Hair follicle dermal papilla cell (primary cell): ENCODE results near the gene TOX2. TPM values are rescaled to one million over a fixed set of nuclear protein-coding genes. Genes with fewer than 3 reads are reported as not detected.

Source experiments
- small RNA-seq: library from RNA; depleted of rRNA; stranded (forward); fragments of <200 nt; gene quantifications from one replicate; pipeline ENCODE3, GENCODE V24; 2012
- total RNA-seq: library from RNA; depleted of rRNA; stranded (reverse); fragments of >200 nt; gene quantifications from 2 replicates; pipeline ENCODE4 v1.2.3, GENCODE V29; 2012

TOX2 gene, protein sequence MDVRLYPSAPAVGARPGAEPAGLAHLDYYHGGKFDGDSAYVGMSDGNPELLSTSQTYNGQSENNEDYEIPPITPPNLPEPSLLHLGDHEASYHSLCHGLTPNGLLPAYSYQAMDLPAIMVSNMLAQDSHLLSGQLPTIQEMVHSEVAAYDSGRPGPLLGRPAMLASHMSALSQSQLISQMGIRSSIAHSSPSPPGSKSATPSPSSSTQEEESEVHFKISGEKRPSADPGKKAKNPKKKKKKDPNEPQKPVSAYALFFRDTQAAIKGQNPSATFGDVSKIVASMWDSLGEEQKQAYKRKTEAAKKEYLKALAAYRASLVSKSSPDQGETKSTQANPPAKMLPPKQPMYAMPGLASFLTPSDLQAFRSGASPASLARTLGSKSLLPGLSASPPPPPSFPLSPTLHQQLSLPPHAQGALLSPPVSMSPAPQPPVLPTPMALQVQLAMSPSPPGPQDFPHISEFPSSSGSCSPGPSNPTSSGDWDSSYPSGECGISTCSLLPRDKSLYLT
- 1.3 and 1.5 TPM in 2 replicates for total RNA-seq

DNA sequence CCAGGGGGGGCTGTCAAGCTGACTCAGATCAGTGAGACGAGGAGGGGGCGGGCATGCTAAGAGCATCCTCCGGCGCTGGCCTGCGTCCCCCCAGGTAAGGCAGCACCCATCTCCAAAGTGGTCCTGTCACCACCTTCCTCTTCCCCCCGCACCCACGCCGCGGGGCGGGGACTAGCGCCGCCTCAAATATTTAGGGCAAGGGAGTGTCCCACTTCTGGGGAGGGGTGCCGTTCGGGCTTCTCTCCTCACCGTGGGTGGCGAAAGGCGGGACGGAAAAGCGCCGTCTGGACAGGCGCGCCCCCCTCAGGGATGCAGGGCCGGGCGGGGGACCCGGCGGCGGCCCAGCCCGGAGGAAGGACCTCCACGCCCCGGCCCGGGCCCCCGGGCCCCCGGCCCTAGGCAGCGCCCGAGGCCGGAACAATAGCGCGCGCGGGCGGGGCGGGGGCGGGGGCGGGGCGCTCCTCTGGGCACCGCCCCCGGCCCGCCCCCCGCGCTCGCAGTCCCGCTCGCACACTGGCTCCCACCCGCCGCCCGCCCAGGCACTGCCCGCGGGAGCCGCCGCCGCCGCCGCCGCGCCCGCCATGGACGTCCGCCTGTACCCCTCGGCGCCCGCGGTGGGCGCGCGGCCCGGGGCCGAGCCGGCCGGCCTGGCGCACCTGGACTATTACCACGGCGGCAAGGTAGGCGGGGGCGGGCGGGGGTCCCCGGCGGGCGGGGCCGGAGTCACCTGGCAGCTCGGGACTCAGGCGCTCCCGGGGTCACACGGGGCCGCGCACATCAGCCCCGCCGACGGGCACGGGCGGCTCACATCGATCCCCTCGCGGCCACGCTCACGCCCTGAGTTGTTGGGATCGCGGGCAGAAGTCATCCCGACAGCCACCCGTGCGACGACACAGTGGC lies at the start of gene TOX2:
Gene TOX2, plus strand, starts transcription at position 542 of the 900 bp plus-strand sequence. Its CDS starts 40 bp downstream, at position 582.

Small RNAs within 50 kb of the gene (small RNA-seq; reads per million reads assigned to genes)
- gene RN7SL443P, result not detected

Other genes starting within 250 kb of the TOX2 start
- 3.7 and 4.1 TPM in 2 replicates for gene MYBL2, start 247.7 kb upstream of the TOX2 start, total RNA-seq
- not detected in 2 replicates for gene GTSF1L, start 187.8 kb upstream of the TOX2 start, total RNA-seq